RWPE2 (cell line): ENCODE results near the gene HPGD.

Source experiments
- ATAC-seq: fragments of 200-7000 bp; cut with Tn5 transposase; 3 replicates; pipeline ENCODE4 v1.9.1; 2021; ENCODE audit warnings: low read depth
- DNase-seq: peaks from one replicate; pipeline ENCODE4 v3.0.0-alpha.2; 2020; ENCODE audit warnings: low spot score
- H3K27ac ChIP-seq: fragments of 450-650 bp; 2 replicates; pipeline ENCODE4 v1.5.1; 2017; ENCODE audit warnings: mild to moderate bottlenecking; ENCODE audit not compliant: poor library complexity, severe bottlenecking
- H3K27me3 ChIP-seq: fragments of 250-450 bp; sonication (Bioruptor Pico); 2 replicates; pipeline ENCODE4 v1.5.1; 2021; ENCODE audit warnings: mild to moderate bottlenecking, moderate library complexity; ENCODE audit not compliant: insufficient read depth, poor library complexity, severe bottlenecking
- H3K36me3 ChIP-seq: fragments of 250-450 bp; sonication (Bioruptor Pico); 2 replicates; pipeline ENCODE4 v1.5.1; 2020; ENCODE audit warnings: low read depth, mild to moderate bottlenecking, moderate library complexity
- H3K4me1 ChIP-seq: fragments of 250-450 bp; sonication (Bioruptor Pico); 2 replicates; pipeline ENCODE4 v1.5.1; 2021; ENCODE audit warnings: mild to moderate bottlenecking, moderate library complexity; ENCODE audit not compliant: insufficient read depth, poor library complexity, severe bottlenecking
- H3K4me3 ChIP-seq: fragments of 250-450 bp; sonication (Bioruptor Pico); 2 replicates; pipeline ENCODE4 v1.5.1; 2021; ENCODE audit warnings: mild to moderate bottlenecking, moderate library complexity; ENCODE audit not compliant: severe bottlenecking
- H3K9me3 ChIP-seq: fragments of 250-450 bp; sonication (Bioruptor Pico); 2 replicates; pipeline ENCODE4 v1.5.1; 2021; ENCODE audit warnings: mild to moderate bottlenecking, moderate library complexity; ENCODE audit not compliant: severe bottlenecking
- CTCF ChIP-seq: fragments of 450-650 bp; IDR thresholded peaks from one replicate; pipeline ENCODE4 v1.5.1; 2017; ENCODE audit warnings: mild to moderate bottlenecking, moderate library complexity; ENCODE audit not compliant: poor library complexity, severe bottlenecking

HPGD gene

DNA sequence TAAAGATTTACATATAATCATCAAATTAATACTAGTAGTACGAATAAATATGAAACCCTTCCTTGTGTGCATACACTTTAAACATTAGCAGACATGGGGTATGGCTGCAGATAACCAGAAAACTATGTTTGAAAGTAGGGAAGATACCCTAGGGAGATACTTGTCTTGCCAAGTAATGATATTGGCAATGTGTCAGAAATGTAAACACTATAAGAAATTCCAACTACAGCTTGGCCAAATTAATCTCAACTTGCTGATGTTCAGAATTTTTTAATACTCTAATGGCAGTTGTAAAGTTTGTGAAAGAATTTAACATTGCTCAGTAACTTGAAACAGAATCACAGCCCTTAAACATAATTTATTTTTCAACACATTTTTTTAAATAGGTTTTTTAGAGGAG is 27.4 kb upstream of the HPGD start:
- DNase-seq (no peak), ATAC-seq (no peak)
- no peak overlapping the region for H3K4me3 ChIP-seq
- H3K27me3 ChIP-seq, result no peaks in the 10 kb centered on the region
- H3K27ac ChIP-seq, result no peak overlapping the region
- TF ChIP-seq CTCF, result no peak
- H3K36me3 ChIP-seq, result no peaks in the 10 kb centered on the region
- no peaks in the 10 kb centered on the region for H3K9me3 ChIP-seq
- H3K4me1 ChIP-seq, result peaks cover 11% of the 10 kb centered on the region

- no peaks in the 10 kb centered on the region for H3K4me1 ChIP-seq
- H3K9me3 ChIP-seq, result no peaks in the 10 kb centered on the region
- no peak overlapping the region for H3K4me3 ChIP-seq
- no peak for ATAC-seq
- TF ChIP-seq CTCF, result no peak
- no peak for DNase-seq
- H3K36me3 ChIP-seq, result no peaks in the 10 kb centered on the region
- H3K27ac ChIP-seq, result no peak overlapping the region
- no peaks in the 10 kb centered on the region for H3K27me3 ChIP-seq
Observed at GRCh38 chr4:174545268-174545667, 23.0 kb upstream of the HPGD start.

- Histone ChIP-seq H3K4me3 (no peak overlapping the region), H3K27ac (no peak overlapping the region), H3K4me1 (no peaks in the 10 kb centered on the region), H3K27me3 (no peaks in the 10 kb centered on the region), H3K9me3 (no peaks in the 10 kb centered on the region), H3K36me3 (no peaks in the 10 kb centered on the region)
- DNase-seq, result no peak
- ATAC-seq, result no peak
- no peak for TF ChIP-seq CTCF
Observed at GRCh38 chr4:174544496-174544895, 22.2 kb upstream of the HPGD start.

DNA sequence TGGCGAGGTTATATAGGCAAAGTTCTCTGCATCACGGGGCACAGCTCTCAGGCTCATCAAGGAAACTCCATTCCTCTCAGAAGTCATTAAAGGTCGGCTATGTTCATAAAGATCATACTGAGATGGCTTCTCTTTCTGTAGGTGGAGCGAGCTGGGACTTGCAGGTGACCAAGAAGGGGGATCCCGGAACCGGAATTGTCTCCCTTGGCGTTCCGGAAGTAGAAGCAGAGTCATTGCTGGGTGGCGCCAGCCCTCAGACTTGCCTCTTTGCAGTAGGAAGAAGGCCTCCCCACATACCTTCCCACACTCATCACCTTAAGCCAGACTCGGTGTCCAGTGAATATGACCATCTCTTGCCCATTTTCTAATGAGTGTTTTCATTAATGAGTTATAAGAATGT is 17.9 kb upstream of the HPGD start:
- H3K4me1 ChIP-seq, result peaks cover 13% of the 10 kb centered on the region
- no peak overlapping the region for H3K4me3 ChIP-seq
- DNase-seq, result no peak
- H3K36me3 ChIP-seq, result no peaks in the 10 kb centered on the region
- H3K9me3 ChIP-seq, result no peaks in the 10 kb centered on the region
- H3K27ac ChIP-seq, result no peak overlapping the region
- no peaks in the 10 kb centered on the region for H3K27me3 ChIP-seq
- no peak for ATAC-seq
- no peak for TF ChIP-seq CTCF

DNA sequence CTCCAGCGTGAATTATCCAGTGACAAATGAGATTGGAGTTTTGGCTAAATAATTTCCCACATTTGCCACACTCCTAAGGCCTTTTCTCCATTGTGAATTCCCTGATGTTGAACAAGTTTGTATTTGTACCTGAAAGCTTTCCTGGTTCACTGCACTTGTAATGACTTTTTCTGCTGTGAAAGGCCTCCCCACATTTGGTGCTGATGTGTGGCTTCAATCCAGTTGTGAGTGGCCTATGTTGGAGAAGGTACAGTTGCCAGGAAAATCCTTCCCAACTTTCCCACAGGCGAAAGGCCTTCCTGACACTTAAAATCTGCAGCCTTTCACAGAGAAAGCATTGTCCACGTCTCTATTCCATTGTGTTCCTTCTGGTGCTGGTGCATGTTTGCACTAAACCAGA is 17.3 kb upstream of the HPGD start:
- DNase-seq (no peak), ATAC-seq (no peak)
- no peak for TF ChIP-seq CTCF
- no peaks in the 10 kb centered on the region for H3K9me3 ChIP-seq
- no peaks in the 10 kb centered on the region for H3K27me3 ChIP-seq
- H3K36me3 ChIP-seq, result no peaks in the 10 kb centered on the region
- peak overlapping the region; percentile 67 for H3K27ac ChIP-seq
- H3K4me1 ChIP-seq, result peaks cover 13% of the 10 kb centered on the region
- no peak overlapping the region for H3K4me3 ChIP-seq
